ENCODE results near the gene SRRM3.
"Not testable (repeated sequence)": the region's sequence is repeated elsewhere in the genome, so short reads cannot be mapped to it uniquely, and the experiment has no call there.

SRRM3 gene

DNA sequence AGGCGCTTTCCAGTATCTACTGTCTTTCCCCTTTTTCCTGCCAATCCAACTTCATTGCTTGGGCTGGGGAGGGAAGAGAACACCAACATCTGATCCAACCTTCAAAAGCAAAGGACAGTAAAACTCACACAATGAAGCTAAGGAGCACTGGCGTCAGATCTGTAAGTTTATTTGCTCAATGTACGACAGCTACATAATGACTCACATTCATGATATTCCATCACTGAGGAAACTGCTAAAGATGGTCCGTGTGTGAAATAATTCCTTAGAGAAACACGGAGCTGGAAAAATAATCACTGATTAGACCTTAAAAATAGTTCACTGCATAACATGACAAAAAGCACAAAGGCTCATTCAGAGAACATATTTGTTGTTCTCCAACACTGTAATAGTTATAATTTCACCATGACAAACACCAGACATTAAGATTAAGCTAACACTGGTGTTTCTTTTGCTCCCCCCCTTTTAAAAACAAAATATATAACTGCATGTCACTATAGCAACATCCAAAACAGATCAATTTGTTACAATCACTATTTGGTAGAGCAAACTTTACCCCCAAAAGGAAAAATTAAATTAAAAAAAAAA lies 125.0 kb downstream of the SRRM3 start:
- peaks cover 78% of the 10 kb centered on the region for H3K36me3 ChIP-seq (ENCODE audit: control insufficient read depth, insufficient read depth, low read length)
- no peak overlapping the region for H3K4me3 ChIP-seq (ENCODE audit: low read depth, low read length)
- no peaks in the 10 kb centered on the region for H3K27me3 ChIP-seq (ENCODE audit: control insufficient read depth, insufficient read depth, low read length)
- no peaks in the 10 kb centered on the region for H3K4me1 ChIP-seq (ENCODE audit: control insufficient read depth, insufficient read depth, low read length)
- no peak overlapping the region for H3K9ac ChIP-seq (ENCODE audit: low read depth, low read length)
- no peak overlapping the region for H3K27ac ChIP-seq (ENCODE audit: low read depth, low read length)
- no peaks in the 10 kb centered on the region for H3K9me3 ChIP-seq (ENCODE audit: control insufficient read depth, insufficient read depth, low read length)

DNA sequence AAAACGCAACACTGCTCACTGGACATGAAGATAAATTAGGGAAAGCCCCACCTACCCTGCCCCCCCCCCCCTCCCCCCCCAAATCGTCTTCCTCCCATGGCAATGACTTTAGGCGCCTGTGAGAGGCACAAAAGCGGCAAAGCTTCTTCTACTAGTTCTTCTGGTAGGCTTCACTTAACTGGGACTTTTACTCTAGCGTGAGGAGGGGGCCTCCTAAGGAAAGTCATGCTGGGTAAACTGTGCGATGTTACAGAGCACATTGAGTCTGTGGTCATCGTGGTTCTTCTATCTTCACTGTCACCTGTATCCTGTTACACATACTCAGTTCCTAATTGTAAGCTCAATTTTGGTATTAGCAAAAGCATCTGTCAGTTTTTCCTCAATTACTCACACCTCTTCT lies 125.9 kb downstream of the SRRM3 start:
- Histone ChIP-seq H3K36me3 (ENCODE audit: control insufficient read depth, insufficient read depth, low read length) (peaks cover 86% of the 10 kb centered on the region), H3K4me1 (ENCODE audit: control insufficient read depth, insufficient read depth, low read length) (no peaks in the 10 kb centered on the region), H3K9ac (ENCODE audit: low read depth, low read length) (no peak overlapping the region), H3K27me3 (ENCODE audit: control insufficient read depth, insufficient read depth, low read length) (no peaks in the 10 kb centered on the region), H3K9me3 (ENCODE audit: control insufficient read depth, insufficient read depth, low read length) (no peaks in the 10 kb centered on the region), H3K27ac (ENCODE audit: low read depth, low read length) (no peak overlapping the region), H3K4me3 (ENCODE audit: low read depth, low read length) (no peak overlapping the region)

DNA sequence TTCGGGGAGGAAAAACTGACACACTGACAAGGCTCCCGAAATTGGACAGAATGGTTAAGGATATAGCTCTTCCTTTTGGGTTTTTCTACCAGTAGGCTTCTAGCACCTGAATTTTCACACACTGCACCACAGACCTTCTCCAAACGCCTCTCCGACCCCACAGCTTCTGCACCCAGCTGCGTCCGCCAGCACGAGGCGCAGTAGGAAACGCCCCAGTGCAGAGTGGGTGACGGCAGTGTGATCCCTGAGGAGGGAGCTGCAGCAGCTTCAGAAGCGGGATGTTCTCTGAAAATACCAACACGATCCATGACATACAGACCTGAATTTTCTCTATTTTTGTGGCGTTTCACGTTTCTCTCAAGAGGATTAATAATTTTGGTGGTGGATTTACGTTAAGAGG lies 126.7 kb downstream of the SRRM3 start:
- H3K27ac ChIP-seq (ENCODE audit: low read depth, low read length): no peak overlapping the region
- H3K36me3 ChIP-seq (ENCODE audit: control insufficient read depth, insufficient read depth, low read length): peaks cover 81% of the 10 kb centered on the region
- no peak overlapping the region for H3K4me3 ChIP-seq (ENCODE audit: low read depth, low read length)
- no peaks in the 10 kb centered on the region for H3K9me3 ChIP-seq (ENCODE audit: control insufficient read depth, insufficient read depth, low read length)
- no peak overlapping the region for H3K9ac ChIP-seq (ENCODE audit: low read depth, low read length)
- no peaks in the 10 kb centered on the region for H3K4me1 ChIP-seq (ENCODE audit: control insufficient read depth, insufficient read depth, low read length)
- no peaks in the 10 kb centered on the region for H3K27me3 ChIP-seq (ENCODE audit: control insufficient read depth, insufficient read depth, low read length)

GRCh38 chr7:76329479-76329878 lies 127.8 kb downstream of the SRRM3 start:
- Histone ChIP-seq H3K27ac (ENCODE audit: low read depth, low read length) (no peak overlapping the region), H3K36me3 (ENCODE audit: control insufficient read depth, insufficient read depth, low read length) (peaks cover 81% of the 10 kb centered on the region), H3K9ac (ENCODE audit: low read depth, low read length) (no peak overlapping the region)

DNA sequence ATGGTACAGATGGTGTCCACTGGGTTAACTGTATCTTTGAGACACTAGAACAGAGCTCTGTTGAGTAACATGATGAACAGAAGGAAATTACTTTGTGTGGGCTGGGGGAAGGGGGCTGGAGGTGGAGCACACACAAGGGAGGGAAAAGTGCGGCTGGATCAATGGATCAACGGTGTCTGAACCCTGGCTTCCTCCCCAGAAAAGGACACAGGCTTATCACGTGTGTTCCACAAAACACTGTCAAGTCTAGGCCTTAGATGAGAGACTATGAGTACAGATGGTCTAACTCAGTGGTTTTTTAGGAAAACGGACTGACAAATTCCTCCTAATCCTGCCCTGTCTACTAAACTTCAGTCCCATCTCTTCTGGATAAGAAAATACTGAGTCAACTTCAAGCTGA lies 128.6 kb downstream of the SRRM3 start:
- no peak overlapping the region for H3K27ac ChIP-seq (ENCODE audit: low read depth, low read length)
- H3K4me3 ChIP-seq (ENCODE audit: low read depth, low read length): no peak overlapping the region
- no peaks in the 10 kb centered on the region for H3K9me3 ChIP-seq (ENCODE audit: control insufficient read depth, insufficient read depth, low read length)
- no peaks in the 10 kb centered on the region for H3K4me1 ChIP-seq (ENCODE audit: control insufficient read depth, insufficient read depth, low read length)
- H3K27me3 ChIP-seq (ENCODE audit: control insufficient read depth, insufficient read depth, low read length): no peaks in the 10 kb centered on the region
- H3K9ac ChIP-seq (ENCODE audit: low read depth, low read length): no peak overlapping the region
- peaks cover 79% of the 10 kb centered on the region for H3K36me3 ChIP-seq (ENCODE audit: control insufficient read depth, insufficient read depth, low read length)

More at GRCh38 chr7:76329479-76329878, 127.8 kb downstream of the SRRM3 start:
- no peaks in the 10 kb centered on the region for H3K27me3 ChIP-seq (ENCODE audit: control insufficient read depth, insufficient read depth, low read length)
- no peaks in the 10 kb centered on the region for H3K4me1 ChIP-seq (ENCODE audit: control insufficient read depth, insufficient read depth, low read length)
- H3K4me3 ChIP-seq (ENCODE audit: low read depth, low read length): no peak overlapping the region
- no peaks in the 10 kb centered on the region for H3K9me3 ChIP-seq (ENCODE audit: control insufficient read depth, insufficient read depth, low read length)

DNA sequence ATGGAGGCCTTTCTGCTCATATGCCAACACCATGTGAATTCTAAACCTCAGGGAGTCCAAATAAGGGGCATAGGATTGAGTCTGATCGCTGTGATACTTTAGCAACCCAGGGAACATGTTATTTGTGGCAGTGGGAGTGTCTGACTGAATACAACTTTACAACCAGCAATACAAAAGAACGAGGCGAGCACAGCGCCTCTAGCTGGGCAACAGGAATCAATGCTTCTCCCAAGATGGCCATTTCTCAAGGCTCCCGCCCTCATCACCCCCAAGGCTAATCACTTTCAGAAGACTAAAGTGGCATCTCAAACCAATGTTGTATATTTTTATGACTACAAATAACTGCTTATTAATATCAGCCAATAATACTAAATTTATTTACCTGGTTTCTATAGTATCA lies 129.0 kb downstream of the SRRM3 start:
- H3K9me3 ChIP-seq (ENCODE audit: control insufficient read depth, insufficient read depth, low read length): no peaks in the 10 kb centered on the region
- H3K36me3 ChIP-seq (ENCODE audit: control insufficient read depth, insufficient read depth, low read length): peaks cover 80% of the 10 kb centered on the region
- no peak overlapping the region for H3K9ac ChIP-seq (ENCODE audit: low read depth, low read length)
- H3K4me1 ChIP-seq (ENCODE audit: control insufficient read depth, insufficient read depth, low read length): no peaks in the 10 kb centered on the region
- H3K4me3 ChIP-seq (ENCODE audit: low read depth, low read length): no peak overlapping the region
- H3K27me3 ChIP-seq (ENCODE audit: control insufficient read depth, insufficient read depth, low read length): no peaks in the 10 kb centered on the region
- H3K27ac ChIP-seq (ENCODE audit: low read depth, low read length): no peak overlapping the region

DNA sequence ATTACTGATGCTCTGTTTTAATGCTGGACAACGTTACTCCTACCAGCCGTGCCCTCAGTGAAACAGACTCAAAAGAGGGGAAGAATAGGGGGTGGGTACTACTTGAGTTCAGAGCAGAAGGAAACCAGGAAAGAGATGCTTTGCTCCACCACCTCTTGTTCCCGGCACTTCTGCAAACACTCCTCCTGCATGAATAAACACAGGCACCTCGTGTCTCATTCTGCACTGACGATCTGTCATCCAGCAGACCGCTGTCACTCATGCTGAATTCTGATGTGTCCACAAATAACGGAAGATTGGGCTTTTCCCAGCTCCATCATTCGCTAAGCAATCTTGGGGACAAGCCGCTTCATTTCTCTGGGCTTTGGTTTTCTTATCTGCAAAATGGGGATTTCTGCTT lies 130.4 kb downstream of the SRRM3 start:
- H3K4me3 ChIP-seq (ENCODE audit: low read depth, low read length): no peak overlapping the region
- peaks cover 77% of the 10 kb centered on the region for H3K36me3 ChIP-seq (ENCODE audit: control insufficient read depth, insufficient read depth, low read length)
- no peaks in the 10 kb centered on the region for H3K27me3 ChIP-seq (ENCODE audit: control insufficient read depth, insufficient read depth, low read length)
- H3K27ac ChIP-seq (ENCODE audit: low read depth, low read length): no peak overlapping the region
- H3K9ac ChIP-seq (ENCODE audit: low read depth, low read length): no peak overlapping the region
- H3K9me3 ChIP-seq (ENCODE audit: control insufficient read depth, insufficient read depth, low read length): no peaks in the 10 kb centered on the region
- no peaks in the 10 kb centered on the region for H3K4me1 ChIP-seq (ENCODE audit: control insufficient read depth, insufficient read depth, low read length)

DNA sequence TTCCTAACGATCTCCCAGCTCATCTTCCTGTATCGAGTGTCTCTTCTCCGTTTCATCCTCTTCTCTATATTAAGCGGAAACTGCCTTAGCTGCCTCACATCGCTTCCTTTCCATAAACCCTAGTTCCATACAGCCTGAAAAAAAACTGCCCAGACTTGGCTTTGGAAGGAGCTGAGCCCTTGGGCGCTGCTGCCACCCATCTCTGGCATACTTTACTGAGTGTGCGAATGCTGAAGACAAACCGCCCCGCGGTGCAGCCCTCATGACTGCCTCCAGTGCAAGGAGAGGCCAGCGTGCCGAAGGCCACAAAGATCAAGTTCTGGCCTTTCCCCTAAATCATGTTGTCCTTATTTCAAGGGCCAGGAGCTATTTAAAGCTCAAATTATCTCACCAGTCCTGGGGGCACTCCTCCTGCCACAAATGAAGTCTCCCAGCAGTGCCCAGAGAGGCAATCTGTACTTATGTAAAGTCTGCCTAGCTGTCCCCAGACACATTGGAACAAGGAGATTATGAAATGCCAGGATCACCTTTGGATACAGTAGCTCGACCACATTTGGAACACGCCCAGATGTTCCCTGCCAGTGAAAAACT lies 131.9 kb downstream of the SRRM3 start:
- Histone ChIP-seq H3K27me3 (ENCODE audit: control insufficient read depth, insufficient read depth, low read length) (no peaks in the 10 kb centered on the region), H3K36me3 (ENCODE audit: control insufficient read depth, insufficient read depth, low read length) (peaks cover 68% of the 10 kb centered on the region), H3K9ac (ENCODE audit: low read depth, low read length) (no peak overlapping the region), H3K27ac (ENCODE audit: low read depth, low read length) (no peak overlapping the region), H3K4me3 (ENCODE audit: low read depth, low read length) (no peak overlapping the region), H3K9me3 (ENCODE audit: control insufficient read depth, insufficient read depth, low read length) (no peaks in the 10 kb centered on the region), H3K4me1 (ENCODE audit: control insufficient read depth, insufficient read depth, low read length) (no peaks in the 10 kb centered on the region)

GRCh38 chr7:76334320-76334967 lies 132.7 kb downstream of the SRRM3 start:
- Histone ChIP-seq H3K4me1 (ENCODE audit: control insufficient read depth, insufficient read depth, low read length) (no peaks in the 10 kb centered on the region), H3K27me3 (ENCODE audit: control insufficient read depth, insufficient read depth, low read length) (no peaks in the 10 kb centered on the region), H3K27ac (ENCODE audit: low read depth, low read length) (no peak overlapping the region), H3K9ac (ENCODE audit: low read depth, low read length) (no peak overlapping the region), H3K4me3 (ENCODE audit: low read depth, low read length) (no peak overlapping the region), H3K36me3 (ENCODE audit: control insufficient read depth, insufficient read depth, low read length) (peaks cover 65% of the 10 kb centered on the region), H3K9me3 (ENCODE audit: control insufficient read depth, insufficient read depth, low read length) (no peaks in the 10 kb centered on the region)

GRCh38 chr7:76335417-76335816 lies 133.7 kb downstream of the SRRM3 start:
- H3K4me1 ChIP-seq (ENCODE audit: control insufficient read depth, insufficient read depth, low read length); H3K27me3 ChIP-seq (ENCODE audit: control insufficient read depth, insufficient read depth, low read length); H3K4me3 ChIP-seq (ENCODE audit: low read depth, low read length); H3K9me3 ChIP-seq (ENCODE audit: control insufficient read depth, insufficient read depth, low read length); H3K9ac ChIP-seq (ENCODE audit: low read depth, low read length); H3K27ac ChIP-seq (ENCODE audit: low read depth, low read length): not testable (repeated sequence)
- peaks cover 64% of the 10 kb centered on the region for H3K36me3 ChIP-seq (ENCODE audit: control insufficient read depth, insufficient read depth, low read length)

DNA sequence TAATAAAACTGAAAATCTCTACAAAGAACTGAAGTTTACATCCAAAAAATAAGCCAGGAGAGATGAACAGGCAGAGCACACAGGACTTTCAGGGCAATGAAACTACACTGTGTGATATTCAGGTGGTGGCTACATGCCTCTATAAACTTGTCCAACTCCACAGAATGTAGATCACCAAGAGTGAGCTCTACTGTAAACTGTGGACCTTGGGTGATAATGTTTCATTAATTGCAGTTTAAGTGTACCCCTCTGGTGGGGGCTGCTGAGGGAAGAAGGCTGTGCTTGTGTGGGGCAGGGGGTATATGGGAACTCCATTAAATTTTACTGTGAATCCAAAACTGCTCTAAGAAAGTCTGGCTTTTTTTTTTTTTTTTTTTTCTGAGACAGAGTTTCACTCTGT lies 134.4 kb downstream of the SRRM3 start:
- no peak overlapping the region for H3K27ac ChIP-seq (ENCODE audit: low read depth, low read length)
- no peaks in the 10 kb centered on the region for H3K27me3 ChIP-seq (ENCODE audit: control insufficient read depth, insufficient read depth, low read length)
- peaks cover 63% of the 10 kb centered on the region for H3K36me3 ChIP-seq (ENCODE audit: control insufficient read depth, insufficient read depth, low read length)
- H3K9ac ChIP-seq (ENCODE audit: low read depth, low read length): no peak overlapping the region
- no peak overlapping the region for H3K4me3 ChIP-seq (ENCODE audit: low read depth, low read length)
- H3K9me3 ChIP-seq (ENCODE audit: control insufficient read depth, insufficient read depth, low read length): no peaks in the 10 kb centered on the region
- H3K4me1 ChIP-seq (ENCODE audit: control insufficient read depth, insufficient read depth, low read length): no peaks in the 10 kb centered on the region
